GM12875 (cell line): ENCODE measurements around the gene MID2.
"Not testable (repeated sequence)": the region's sequence is repeated elsewhere in the genome, so short reads cannot be mapped to it uniquely, and the experiment has no call there.

Source experiments
- H3K4me3 ChIP-seq: one replicate; pipeline ENCODE4 v1.5.1; 2011; ENCODE audit warnings: low read depth, low read length, control low read depth
- TF ChIP-seq, protein P1 (sequence below): IDR thresholded peaks from 2 replicates; pipeline ENCODE4 v1.5.1; 2011; ENCODE audit warnings: low read depth, mild to moderate bottlenecking, control low read depth, inconsistent platforms, low read length, moderate library complexity, borderline replicate concordance; ENCODE audit not compliant: insufficient read depth

Gene MID2

DNA sequence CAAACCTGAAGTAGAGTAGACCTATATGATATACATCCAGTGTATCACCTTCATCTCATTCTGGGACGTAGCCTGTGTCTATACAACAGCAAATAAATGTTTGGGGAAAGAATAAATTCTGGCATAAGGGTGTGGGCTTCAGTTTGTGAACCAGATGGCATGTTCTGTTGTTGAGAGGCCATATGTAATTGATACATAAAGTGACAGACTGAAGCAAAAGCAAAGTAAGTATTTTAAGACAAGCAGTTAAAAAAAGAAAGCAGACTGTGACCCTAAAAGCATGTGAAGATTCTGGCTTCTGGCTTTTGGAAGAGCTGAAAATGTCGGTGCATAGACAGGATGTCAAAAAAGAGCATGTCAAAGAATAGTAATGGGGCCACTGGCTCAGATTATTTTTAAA, 22.9 kb downstream of the MID2 start:
- no peak overlapping the region for H3K4me3 ChIP-seq
- TF ChIP-seq, protein P1, sequence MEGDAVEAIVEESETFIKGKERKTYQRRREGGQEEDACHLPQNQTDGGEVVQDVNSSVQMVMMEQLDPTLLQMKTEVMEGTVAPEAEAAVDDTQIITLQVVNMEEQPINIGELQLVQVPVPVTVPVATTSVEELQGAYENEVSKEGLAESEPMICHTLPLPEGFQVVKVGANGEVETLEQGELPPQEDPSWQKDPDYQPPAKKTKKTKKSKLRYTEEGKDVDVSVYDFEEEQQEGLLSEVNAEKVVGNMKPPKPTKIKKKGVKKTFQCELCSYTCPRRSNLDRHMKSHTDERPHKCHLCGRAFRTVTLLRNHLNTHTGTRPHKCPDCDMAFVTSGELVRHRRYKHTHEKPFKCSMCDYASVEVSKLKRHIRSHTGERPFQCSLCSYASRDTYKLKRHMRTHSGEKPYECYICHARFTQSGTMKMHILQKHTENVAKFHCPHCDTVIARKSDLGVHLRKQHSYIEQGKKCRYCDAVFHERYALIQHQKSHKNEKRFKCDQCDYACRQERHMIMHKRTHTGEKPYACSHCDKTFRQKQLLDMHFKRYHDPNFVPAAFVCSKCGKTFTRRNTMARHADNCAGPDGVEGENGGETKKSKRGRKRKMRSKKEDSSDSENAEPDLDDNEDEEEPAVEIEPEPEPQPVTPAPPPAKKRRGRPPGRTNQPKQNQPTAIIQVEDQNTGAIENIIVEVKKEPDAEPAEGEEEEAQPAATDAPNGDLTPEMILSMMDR: no peak

DNA sequence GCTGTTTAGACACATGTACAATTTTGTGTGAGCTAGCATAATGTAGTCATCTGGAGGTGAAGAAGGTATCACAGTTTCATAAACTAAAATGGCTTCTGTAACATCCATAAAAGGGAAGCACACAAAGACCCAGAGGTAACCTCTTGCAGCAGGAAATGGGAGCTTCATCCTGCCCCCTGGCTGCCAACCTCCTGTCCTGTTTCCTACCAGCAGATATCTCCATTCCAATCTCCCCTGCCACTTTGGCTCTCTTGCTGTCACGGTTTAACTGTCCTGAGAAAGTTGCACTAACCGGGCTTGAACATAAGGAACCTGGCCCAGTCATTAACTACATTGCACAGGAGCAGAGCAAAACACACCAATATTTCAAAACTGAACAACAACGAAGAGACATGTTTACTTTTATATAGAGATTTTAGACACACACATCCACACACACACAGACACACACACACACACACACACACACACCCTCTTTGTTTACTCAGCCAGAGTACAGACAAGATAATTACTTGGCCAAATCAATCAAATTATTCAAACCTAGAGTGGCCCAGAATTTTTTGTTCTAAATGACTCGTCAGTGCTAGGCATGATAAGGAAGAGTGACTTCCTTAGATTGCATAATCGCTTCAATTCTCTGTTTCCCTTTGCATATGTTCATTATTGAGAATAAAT, 24.2 kb downstream of the MID2 start:
- H3K4me3 ChIP-seq: no peak overlapping the region

DNA sequence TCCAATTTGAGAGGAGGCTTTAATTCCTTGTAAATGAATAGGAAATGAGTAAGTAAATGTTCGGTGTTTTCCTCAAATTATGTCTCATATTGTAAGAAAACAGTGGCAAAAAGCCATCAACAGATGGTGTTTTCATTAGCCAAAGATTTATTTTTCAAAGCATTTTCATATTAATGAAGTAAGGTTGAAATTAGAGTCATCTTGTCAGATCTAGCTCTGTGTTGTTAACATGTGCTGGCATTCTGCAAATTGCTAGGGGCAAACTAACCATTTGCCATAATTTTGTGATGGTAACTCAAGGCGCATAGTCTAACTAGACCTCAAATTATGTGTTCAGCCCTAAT, 24.7 kb downstream of the MID2 start:
- TF ChIP-seq, protein P1: no peak
- H3K4me3 ChIP-seq: no peak overlapping the region

More for the DNA sequence above, 24.2 kb downstream of the MID2 start:
- TF ChIP-seq, protein P1: no peak

DNA sequence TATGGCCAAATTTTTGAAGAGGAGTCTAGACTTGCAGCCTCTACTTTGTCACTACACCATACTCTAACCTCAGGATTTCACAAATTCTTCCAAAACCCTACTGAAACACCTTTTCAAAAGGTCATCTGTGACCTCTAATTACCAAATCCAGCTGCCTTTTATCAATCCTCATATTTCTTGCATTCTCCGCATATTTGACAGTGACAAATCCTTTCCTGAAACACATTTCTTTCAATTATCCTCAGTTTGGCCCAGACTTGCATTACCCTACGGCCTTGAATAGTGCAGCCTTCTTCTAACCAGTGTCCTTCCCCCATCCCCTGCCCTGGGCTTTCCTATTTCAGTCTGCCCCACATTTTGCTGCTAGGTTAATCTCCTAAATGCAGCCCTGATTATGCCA, 25.5 kb downstream of the MID2 start:
- no peak overlapping the region for H3K4me3 ChIP-seq
- TF ChIP-seq, protein P1: no peak

DNA sequence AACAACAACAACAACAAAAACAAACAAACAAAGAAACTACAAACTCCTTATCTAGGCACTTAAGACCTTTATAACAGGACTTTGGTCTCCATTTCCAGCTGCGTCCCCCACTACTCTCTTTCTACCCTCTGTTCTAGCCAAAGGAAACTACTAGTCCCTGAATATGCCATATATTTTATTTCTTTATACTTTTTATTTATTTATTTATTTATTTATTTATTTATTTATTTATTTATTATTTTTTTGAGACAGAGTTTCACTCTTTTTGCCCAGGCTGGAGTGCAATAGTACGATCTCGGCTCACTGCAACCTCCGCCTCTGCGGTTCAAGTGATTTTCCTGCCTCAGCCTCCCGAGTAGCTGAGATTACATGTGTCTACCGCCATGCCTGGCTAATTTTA, 26.0 kb downstream of the MID2 start:
- H3K4me3 ChIP-seq: not testable (repeated sequence)

DNA sequence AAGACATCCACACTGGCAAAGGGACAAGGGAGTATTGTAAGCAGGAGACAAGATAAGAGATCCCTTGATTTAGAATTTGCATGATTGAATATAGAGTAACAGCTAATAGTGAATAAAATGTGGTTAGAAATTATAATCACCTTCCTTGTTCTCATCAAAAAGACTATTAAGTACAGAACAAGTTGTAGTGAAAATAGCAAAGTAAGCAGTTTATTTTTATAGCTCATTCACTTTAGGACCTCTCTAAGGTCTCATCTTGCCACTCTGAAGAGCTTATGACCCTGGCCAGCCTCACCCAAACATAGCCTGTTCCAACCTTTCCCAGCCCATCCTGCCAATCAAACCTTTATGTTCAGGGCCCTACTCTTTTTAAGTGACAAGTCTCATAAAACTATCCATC, 30.6 kb downstream of the MID2 start:
- TF ChIP-seq, protein P1: no peak
- H3K4me3 ChIP-seq: no peak overlapping the region

DNA sequence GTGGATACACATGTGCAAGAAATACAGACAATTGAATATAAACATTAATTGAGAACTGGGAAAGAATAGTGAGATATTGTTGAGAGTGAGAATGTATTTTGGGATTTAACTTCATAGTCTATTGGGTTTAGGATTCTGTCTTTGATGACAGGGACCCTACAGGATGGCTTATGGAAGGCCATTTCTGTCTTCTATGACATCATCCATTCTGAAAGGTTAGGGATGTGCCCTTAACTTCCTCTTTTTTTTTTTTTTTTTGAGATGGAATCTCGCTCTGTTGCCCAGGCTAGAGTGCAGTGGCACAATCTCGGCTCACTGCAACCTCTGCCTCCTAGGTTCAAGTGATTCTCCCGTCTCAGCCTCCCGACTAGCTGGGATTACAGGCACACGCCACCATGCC, 31.4 kb downstream of the MID2 start:
- H3K4me3 ChIP-seq: not testable (repeated sequence)

DNA sequence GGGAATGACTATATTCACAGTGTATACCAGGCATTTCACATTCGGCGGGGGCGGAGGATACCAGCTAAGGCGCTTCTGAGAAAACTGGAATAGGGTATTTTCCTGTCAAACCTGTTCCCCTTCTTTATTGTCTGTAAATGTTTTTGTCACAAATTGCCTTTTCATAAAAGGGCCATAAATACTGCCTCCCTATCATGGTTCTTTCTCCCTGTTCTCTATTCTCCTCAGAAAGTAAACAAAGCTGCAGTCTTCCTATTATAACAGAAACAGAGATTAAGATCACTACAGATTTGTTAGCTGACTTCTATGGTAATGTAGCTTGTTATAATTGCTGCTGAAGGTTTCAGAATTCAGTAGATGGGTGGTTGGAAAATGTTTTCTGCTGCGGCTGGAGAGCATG, 32.2 kb downstream of the MID2 start:
- no peak overlapping the region for H3K4me3 ChIP-seq
- TF ChIP-seq, protein P1: no peak
